ENCODE data around the gene TSEN15. TPM values are rescaled to one million over a fixed set of nuclear protein-coding genes. Genes with fewer than 3 reads are reported as not detected.

Gene TSEN15
- total RNA-seq, 2 experiments from 2014 or later, result 45.0 to 48.3 TPM

Other genes starting within 250 kb of the TSEN15 start
- 1 to 10 TPM; 1.6 to 1.7 TPM for gene RGL1, start 246.6 kb upstream of the TSEN15 start, total RNA-seq
- 1 to 10 TPM in 1 of 2 experiments, under 1 TPM in 1; 0.94 to 1.1 TPM for gene COLGALT2, start 14.0 kb upstream of the TSEN15 start, total RNA-seq